TTC549 (cell line): ENCODE results near the gene SSTR5.
"Not testable (repeated sequence)": the region's sequence is repeated elsewhere in the genome, so short reads cannot be mapped to it uniquely, and the experiment has no call there.

ENCODE experiments used
- FAIRE-seq: peaks from 2 replicates; lab custom pipeline; 2012; peaks lifted over from hg19 to GRCh38; lab: Jason Lieb, UNC

Gene SSTR5

DNA sequence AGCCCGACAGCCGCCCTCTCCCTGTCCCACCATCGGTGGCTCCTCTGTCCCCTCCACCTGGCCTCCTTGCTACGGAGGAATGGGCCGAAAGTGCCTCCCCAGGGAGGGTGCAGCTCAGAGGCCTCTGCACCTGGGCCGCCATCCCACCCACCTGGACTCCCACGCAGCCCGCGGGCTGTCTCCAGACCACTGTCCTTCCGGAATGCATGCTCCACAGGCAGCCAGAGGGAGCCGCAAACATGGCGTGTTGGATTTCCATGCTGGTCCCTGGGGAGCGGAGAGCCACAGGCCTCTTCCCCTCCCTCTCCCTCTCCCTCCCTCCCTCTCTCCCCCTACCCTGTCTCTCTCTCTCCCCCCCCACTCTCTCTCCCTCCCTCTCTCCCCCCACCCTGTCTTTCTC lies 3.0 kb downstream of the SSTR5 start:
- no peak for FAIRE-seq

DNA sequence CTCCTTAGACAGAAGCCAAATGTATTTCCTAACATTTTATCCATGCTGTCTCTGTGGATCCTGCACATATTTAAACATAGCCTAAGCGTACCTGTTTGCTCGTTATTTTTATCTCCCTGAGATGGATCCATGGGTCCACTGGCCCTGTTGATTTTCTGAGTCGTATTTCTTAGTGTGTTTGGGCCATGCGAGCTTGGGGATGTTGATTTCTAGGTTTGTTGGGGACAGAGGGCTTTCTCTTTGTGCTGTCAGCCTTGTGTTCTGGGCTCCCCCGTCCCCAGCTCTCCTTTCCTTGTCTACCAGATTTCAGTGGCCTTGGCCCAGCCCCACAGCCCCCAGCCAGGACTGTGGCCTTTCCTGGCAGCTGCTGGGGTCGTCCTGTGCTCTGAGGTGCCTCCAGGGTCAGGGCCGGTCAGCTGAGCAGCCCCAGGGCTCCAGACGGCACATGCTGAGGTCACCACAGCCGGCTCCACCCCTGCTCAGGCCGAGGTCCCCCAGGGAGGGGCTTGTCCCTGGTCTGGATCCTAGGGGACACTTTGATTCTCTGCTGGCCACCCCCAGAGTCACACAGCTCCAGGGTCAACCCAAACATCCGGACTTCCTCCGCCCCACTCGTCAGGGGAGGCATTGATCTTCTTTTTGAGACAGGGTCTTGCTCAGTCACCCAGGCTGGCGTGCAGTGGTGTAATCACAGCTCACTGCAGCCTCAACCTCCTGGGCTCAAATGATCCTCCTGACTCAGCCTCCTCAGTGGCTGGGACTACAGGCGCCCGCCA lies 4.4 kb downstream of the SSTR5 start:
- FAIRE-seq, result no peak

DNA sequence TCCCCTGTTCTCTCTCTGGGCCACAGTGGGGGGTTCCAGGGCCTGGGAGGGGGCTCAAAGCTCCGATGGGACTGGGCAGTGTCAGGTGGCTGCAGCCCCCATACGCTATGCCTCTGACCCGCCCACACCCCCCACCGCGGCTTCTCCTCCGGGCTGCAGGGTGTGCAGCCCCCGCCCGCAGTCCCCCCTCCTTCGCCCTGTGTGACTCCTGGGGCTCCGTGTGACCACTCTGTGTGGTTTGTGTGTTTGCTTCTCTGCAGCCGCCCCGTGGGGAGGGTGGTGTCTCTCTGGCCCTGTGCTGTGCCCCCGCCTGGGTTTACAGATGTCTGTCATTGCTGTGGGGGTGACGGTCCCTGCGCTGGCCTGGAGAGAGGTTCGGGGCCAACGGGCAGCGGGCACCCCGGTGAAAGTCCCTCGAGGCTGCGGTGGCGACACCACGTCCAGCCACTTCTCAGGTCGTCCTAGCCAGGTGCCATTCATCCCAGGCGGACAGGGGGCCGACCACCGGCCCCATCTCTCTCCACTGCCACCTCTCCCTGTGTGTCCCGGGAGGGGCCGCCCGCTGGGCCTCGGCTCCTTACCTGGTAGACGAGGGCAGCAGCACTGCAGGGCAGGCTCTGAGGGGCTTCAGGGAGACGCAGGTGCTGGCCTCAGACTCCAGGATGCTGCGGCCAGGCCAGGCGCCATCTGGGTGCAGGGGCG lies 5.5 kb downstream of the SSTR5 start:
- FAIRE-seq, result no peak

DNA sequence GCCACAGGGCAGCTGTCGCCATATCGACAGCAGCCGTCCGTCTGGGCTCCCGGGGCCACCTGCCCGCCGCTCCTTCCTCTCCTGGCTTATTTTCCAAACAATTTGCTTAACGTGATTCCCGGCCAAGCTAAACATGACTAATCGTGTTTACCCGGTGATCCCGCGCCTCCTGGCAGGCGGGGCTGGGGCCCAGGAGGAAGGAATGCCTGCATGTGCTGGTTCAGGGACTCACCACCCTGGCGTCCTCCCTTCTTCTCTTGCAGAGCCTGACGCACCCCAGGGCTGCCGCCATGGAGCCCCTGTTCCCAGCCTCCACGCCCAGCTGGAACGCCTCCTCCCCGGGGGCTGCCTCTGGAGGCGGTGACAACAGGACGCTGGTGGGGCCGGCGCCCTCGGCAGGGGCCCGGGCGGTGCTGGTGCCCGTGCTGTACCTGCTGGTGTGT lies 6.1 kb downstream of the SSTR5 start:
- no peak for FAIRE-seq

DNA sequence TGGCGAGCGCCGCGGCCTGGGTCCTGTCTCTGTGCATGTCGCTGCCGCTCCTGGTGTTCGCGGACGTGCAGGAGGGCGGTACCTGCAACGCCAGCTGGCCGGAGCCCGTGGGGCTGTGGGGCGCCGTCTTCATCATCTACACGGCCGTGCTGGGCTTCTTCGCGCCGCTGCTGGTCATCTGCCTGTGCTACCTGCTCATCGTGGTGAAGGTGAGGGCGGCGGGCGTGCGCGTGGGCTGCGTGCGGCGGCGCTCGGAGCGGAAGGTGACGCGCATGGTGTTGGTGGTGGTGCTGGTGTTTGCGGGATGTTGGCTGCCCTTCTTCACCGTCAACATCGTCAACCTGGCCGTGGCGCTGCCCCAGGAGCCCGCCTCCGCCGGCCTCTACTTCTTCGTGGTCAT lies 6.8 kb downstream of the SSTR5 start:
- FAIRE-seq, result no peak

DNA sequence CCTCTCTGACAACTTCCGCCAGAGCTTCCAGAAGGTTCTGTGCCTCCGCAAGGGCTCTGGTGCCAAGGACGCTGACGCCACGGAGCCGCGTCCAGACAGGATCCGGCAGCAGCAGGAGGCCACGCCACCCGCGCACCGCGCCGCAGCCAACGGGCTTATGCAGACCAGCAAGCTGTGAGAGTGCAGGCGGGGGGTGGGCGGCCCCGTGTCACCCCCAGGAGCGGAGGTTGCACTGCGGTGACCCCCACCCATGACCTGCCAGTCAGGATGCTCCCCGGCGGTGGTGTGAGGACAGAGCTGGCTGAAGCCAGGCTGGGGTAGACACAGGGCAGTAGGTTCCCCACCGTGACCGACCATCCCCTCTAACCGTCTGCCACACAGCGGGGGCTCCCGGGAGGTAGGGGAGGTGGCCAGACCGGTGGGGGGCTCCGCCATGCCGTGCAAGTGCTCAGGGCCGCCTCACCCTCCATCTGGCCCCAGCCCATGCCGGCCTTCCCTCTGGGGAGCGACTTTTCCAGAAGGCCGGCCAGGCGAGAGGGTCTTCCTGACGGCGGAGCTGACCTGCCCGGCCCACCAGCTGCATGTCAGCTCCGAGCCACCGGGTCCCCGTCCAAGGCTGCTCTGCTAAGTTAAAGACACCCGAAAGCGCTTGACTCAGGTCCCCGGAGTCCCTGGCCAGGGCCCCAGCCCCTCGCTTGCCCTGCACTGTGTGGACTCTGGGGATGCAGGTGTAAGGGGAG lies 7.4 kb downstream of the SSTR5 start:
- no peak for FAIRE-seq

DNA sequence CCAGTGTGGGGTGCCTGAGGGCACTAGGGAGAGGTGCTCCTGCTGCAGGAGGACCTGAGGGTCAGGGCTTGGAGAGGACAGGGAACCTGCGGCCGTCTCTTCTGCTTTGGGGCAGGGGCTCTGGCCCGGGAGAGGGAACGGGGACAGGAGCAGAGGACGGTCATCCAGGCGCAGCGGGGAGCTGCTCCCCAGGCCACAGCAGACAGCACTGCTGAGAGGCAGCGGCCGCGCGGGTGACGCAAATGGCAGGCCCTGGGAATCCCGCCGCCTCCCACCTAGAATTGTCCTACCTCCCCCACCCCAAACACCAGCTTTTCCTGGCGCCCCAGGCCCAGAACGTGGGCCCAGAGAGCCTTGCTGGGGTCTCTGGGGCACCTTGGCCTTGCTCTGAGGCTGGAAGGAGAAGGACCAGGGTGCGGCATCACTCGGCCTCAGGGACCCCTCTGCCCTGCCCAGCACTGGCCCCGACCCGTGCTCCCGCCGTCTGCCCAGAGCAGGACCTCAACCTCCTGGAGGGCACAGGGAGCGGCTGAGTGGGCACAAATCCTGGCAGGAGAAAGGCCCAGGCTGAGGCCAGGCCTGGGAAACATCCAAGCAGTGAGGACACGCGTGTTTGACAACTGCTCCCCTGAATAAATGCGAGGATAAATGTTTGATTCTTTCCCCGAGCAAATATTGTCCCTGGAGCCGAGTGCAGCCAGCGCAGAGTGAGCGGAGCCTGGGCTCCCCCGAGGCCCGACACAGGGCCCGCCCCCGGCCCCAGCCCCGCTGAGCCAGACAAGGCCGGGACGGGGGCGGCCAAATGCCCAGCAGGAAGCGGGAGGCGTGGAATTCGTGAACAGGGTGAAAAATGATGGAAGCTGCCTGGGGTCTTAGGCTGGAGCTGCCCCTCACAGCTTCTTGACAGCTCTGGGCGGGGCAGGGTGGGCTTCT lies 8.5 kb downstream of the SSTR5 start:
- no peak for FAIRE-seq

DNA sequence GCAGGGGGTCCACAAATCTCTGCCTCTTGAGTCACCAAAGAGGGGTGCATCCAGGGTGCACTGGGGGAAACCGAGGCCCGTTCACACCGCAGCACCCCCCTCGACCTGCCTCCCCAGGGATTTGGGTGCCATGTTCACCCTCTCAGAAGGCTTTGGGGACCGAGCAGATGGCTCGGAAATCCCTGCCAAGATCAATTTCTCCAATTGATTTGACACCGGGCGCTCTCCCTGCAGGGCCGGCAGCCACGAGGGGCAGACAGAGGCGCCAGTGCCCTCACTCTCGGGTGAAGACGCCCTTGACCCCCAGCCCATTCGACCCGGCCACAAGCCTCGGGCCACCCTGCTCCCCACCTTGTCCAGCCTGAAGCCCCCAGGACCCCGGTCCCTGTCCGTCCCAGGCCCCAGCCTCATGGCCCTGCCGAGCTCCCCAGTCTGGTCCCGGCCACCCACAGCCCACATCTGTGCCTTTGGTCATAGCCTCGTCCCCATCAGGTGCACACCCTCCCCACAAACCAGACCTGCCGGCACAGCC lies 9.3 kb downstream of the SSTR5 start:
- no peak for FAIRE-seq

DNA sequence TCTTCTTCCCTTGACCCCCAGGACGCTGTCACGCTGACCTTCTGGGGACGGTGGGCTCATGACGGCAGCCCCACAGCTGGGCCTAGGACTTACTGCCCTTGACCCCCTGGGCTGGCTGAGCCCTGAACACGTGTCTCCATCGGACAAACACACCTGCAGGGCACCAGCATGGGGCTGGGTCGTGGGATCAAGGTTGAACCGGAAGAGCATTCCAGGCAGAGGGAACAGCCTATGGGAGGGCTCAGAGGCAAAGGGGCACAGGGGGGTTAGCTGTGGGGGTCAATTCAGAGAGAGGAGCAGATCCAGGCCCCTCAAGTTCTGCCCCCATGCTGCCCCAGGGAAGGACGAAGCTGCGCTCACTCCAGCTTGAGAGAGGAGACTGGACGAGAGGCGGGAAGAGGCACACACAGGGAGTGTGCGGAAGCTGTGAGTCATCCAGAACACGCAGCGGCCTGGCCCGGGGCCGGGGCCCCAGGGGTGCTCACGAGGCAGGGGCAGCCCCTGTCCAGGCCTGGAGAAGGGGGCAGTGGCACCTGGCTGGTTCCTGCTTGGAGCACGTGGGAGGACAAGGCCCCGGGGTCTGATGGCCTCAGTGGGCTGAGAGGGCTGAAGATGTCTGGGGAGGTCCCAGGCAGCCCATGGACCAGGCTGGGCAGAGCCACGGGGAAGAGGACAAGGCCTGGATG lies 9.9 kb downstream of the SSTR5 start:
- FAIRE-seq, result no peak

DNA sequence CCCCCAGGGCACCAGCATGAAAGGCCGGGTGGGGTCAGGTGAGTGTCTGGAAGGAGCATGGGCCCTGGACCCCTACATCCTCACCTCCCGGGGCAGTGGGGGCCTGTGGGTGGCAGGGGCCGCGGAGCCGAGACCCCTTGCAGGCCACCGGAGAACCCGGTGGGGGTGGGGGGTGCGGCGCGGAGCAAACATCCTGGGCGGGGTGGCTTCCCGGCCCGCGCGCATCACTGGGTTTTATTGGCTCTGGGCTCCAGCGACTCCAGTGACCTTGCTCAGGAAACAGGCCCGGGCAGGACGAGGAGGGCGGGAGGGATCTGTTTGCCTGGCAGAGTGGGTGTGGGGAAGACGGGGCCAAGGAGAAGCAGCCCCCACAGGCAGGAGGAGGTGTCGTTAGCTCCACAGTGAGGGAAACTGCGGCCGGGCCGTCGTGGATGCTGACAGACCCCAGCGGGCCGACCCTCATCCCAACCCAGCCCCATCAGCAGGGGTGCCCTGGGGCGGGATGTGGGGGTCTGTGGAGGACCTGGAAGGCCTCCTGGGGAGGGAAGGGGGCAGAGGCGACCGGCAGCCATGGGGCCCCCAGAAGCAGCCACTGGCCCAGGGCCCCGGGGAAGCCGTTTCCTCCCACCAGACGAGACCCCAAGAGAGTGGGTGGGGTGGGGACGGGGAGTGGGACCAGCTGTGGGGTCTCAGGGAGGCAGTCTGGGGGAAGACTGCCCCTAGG lies 10.6 kb downstream of the SSTR5 start:
- FAIRE-seq, result no peak

DNA sequence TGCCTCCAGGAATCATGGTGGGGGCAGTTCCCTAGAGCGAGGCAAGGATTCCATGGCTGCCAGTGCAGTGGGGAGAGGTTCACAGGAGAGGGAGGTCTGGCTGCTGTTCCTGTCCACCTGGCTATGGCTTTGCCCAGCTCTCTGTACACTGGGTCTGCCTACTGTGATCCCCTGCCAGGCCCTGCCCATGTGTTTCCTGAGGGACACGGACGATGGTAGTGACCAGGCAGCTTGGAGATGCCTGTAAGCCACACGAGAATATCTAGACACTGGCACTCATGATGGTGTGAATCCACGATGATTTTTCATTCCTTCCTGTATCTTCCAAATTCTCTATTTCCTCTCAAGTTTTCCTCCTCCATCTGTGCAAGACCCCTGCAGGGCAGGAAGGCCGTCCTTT lies 12.4 kb downstream of the SSTR5 start:
- FAIRE-seq, result no peak

DNA sequence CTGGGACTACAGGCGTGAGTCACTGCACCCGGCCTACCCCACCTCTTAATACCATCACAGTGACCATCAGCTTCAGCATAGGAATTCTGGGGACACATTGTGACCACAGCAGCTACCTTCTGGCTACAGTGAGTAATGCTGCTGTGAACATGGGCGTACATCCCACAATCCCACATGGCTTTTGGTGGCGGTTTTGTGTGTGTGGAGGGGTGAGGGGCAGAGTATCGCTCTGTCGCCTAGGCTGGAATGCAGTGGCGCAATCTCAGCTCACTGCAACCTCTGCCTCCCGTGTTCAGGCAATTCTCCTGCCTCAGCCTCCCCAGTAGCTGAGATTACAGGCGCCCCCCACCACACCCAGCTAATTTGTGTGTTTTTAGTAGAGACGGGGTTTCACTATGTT lies 13.9 kb downstream of the SSTR5 start:
- not testable (repeated sequence) for FAIRE-seq

DNA sequence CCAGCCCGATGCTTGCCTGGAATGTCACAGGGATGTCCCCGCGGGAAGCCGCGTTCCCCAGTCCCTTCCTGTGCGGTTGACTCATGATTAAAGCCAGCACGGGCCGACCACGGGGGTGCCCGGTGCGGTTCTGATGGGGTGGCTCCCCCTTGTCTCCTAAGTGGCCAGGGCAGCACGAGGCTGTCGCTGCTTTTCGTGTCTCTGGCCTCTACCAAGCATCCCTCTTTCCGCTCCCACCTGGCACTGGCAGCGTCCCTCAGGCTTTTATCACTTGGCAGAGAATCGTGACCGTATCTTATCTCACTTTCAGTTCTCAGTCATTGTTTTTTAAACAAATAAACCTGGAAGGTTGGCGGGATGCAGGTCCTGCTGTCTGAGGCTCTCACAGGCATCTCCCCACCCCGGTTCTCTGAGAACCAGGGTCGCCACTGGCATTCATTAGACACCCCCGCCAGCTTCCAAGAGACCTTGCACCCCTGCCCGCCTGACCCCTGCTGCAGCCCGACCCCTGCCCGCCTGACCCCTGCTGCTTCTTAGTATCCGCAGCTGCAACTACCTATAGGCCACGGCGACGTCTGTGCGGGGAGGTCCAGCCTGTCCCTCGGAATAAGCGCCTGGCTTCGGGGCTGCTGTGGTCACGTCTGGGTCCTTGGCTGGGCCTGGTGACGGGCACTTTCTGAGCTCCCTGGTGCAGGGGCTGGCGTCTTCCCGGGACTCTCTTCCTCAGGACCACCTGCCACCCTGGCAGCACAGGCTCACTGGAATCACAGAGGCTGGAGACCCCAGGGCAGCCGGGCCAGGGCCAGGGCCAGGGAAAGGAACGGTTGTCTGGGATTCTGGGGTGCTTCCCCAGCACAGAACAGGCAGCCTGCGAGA lies 16.0 kb downstream of the SSTR5 start:
- FAIRE-seq, result no peak

DNA sequence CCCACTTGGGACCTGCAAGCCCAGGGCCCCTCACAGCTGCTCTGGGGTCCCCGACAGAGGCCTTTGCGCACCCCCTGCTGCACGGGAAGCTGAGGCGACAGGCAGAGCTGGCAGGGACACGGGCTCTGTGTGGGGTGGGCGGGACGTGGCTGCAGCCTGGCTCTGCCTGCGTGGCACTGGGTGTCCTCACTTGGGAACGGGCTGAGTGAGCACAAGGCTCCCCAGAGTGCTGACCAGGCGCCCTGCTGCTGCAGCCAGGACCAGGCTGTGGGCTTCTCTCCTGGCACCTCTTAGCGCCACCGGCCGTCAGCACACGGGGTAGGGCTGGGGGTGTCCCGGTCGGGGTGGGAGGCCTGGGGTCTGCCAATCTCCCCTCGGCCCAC lies 16.9 kb downstream of the SSTR5 start:
- FAIRE-seq, result no peak

DNA sequence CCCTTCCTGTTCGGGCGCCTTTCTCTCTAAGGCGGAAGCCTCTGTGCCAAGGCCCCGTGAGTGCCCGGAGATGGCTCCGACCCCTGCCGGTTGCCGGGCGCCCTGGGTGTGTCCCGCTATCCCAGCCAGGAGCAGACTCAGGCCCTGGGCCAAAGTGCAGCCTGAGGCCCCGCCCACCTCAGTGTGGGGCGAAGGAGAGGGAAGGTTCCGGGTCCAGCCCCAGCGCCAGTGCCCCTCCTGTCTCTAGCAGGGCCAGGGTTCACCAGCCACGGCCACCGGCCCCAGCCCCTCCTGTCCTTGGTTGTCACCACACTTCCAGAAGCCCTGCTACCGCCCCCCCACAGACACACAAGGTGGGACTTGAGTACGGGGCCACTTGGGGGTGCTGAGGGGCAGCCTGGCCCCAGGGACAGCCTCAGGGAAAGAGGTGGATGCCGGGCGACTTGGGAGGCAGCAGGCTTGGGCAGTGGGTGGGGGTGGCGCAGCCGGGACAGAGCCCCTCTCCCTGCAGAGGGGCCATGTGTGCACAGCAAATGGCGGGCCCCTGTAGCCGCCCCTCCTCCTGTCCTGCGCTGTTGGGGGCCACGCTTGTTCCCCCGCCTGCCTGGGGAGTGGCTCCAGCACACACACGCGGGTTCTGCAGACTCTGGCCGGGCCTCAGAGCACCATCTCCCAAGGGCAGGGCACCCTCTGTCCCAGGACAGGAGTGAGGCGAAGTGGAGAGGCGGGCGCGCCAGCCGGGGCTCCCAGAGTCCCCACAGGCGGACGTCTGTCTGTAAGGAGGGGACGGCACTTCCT lies 17.5 kb downstream of the SSTR5 start:
- no peak for FAIRE-seq

DNA sequence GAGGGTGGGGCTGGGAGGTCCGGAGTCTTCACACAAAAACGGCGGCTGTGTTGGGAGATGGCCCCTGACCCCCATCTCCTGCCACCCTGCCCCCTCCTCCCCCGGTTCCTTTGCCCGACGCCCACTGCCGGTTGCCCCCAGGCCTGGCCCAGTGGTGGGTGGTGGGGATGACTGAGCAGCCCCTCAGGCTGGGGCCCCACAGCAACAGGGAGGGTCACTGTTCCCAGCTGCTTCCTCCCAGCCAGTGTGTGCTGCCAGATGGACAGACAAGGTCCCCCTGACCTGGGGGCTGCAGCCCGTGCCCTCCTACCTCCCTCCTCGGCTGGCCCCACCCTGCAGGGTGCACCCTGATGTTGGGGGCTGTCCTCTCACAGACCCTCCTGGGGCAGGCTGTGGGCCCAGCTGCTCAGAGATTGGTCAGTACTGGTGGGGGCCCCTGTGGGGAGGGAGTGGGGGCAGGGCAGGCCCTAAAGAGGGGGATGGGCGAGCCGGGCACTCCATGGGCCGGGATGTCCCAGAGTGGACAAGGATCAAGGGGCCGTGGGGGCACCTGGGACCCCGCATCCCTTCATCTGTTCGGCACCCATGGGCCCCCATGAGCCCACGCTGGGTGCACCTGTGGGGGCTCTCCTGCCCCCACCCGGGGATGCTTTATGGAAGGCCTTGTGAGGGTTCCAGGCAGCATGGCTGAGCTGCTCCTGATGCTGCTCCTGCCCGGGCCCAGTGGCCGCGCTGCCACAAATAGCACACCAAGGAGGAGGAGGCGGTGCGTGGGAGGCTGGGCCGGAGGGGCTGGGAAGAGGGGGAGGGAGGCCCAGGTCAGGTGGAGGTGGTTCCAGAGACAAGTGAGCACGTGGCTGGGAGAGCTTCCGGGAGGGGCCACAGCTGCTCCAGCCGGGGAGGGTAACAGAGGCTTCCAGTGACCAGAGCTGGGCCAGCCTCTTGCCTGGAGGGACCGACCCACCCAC lies 18.4 kb downstream of the SSTR5 start:
- no peak for FAIRE-seq

DNA sequence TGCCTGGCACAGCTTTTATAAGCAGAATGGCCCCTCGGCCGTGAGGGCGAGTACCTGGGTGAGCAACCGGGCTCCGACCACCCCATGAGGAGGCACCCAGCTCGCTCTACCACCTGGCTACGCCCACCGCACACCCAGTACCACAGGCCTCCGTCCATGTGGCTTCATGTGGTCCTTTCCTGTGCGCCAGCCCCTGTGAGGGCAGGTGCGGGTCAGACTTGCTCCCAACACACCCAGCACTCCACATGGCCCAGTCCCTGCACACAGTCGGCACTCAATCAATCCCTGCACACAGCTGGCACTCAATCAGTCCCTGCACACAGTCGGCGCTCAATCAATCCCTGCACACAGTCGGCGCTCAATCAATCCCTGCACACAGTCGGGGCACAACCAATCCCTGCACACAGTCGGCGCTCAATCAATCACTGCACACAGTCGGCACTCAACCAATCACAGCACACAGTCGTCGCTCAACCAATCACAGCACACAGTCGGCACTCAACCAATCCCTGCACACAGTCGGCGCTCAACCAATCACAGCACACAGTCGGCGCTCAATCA lies 19.5 kb downstream of the SSTR5 start:
- FAIRE-seq, result no peak
